Activated CD4-positive, alpha-beta memory T cell treated with anti-CD3 and anti-CD28 coated beads, Interleukin-2, amount 10 ng/mL, durations not matched to agents 7 days and 5 days (primary cell): ENCODE results near the gene HNRNPR. TPM values are rescaled to one million over a fixed set of nuclear protein-coding genes. Genes with fewer than 3 reads are reported as not detected.
A peak's percentile ranks its signal among the peaks of the same experiment; 100 is the strongest.
"Not testable (repeated sequence)": the region's sequence is repeated elsewhere in the genome, so short reads cannot be mapped to it uniquely, and the experiment has no call there.

Experiments
- CTCF ChIA-PET: fragments of 350-600 bp; sonication (Branson Sonifier 250); formaldehyde crosslinking; loops from one replicate; lab custom pipeline; 2021; ENCODE audit warnings: antibody characterized with exemption, inconsistent platforms; lab: Charles Lee
- POLR2A ChIA-PET: fragments of 350-600 bp; sonication (Branson Sonifier 250); formaldehyde crosslinking; loops from one replicate; lab custom pipeline; 2021; ENCODE audit warnings: antibody characterized with exemption; lab: Charles Lee
- DNase-seq: peaks from one replicate; pipeline ENCODE4 v3.0.0-alpha.2; 2020
- H3K27ac Mint-ChIP-seq: one replicate; pipeline ENCODE4 v1.8.0; 2021; ENCODE audit warnings: mild to moderate bottlenecking, mixed read lengths
- H3K27me3 Mint-ChIP-seq: one replicate; pipeline ENCODE4 v1.8.0; 2021; ENCODE audit warnings: mixed read lengths
- H3K36me3 Mint-ChIP-seq: one replicate; pipeline ENCODE4 v1.8.0; 2021; ENCODE audit warnings: low read depth, mixed read lengths
- H3K4me1 Mint-ChIP-seq: one replicate; pipeline ENCODE4 v1.8.0; 2021; ENCODE audit warnings: mixed read lengths
- H3K4me3 Mint-ChIP-seq: one replicate; pipeline ENCODE4 v1.8.0; 2021; ENCODE audit warnings: mild to moderate bottlenecking, mixed read lengths
- H3K9me3 Mint-ChIP-seq: one replicate; pipeline ENCODE4 v1.8.0; 2021; ENCODE audit warnings: mixed read lengths
- total RNA-seq, 2 experiments: library from RNA; stranded (reverse); gene quantifications; one replicate each; pipeline ENCODE4 v1.2.3, GENCODE V29; 2021

The HNRNPR gene
- total RNA-seq, 2 experiments from 2014 or later, result 175 to 179 TPM

DNA sequence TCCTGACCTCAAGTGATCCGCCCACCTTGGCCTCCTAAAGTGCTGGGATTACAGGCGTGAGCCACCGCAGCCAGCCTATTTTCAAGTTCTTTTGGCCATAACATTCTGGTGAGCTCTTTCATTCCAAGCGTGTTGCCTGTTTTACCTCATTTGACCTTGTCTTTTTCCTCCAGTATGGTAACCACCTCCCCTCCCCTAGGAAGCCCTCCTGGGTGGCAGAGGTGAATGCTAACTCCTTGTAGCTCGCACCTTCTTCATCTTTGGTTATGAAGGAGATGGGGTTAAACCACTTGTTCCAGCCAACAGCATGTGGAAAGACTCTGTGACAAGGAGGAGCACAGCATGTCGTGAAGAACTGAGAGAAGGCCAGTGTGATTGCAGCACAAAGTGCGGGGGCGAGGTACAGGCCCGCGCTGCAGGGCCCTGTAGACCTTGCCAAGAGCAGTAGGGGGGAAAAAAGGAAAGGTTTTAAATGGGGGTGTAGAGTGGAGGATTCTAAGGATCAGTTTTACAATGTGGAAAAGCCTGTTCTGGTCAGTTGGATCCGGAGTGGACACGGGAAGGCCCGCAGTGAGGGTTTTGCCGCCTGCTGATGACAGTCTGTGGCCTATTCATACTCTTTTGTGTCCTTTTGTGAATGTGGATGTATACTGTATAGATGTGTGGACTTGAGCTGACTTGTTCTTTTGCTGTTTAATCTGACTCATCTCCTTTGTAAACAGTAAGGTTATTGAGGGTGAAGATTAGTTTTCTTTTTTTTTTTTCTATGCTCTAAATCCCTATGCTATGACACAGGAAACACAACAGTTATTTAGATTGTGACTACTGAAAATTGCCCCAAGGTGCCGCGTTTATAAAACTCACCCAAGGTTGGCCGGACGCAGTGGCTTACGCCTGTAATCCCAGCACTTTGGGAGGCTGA is 33.1 kb upstream of the HNRNPR start:
- no peaks in the 10 kb centered on the region for H3K9me3 Mint-ChIP-seq
- no peak overlapping the region for H3K27ac Mint-ChIP-seq
- ChIA-PET CTCF (interaction anchor here (0.6 to 1.1 kb wide), 2 partner anchors 26 to 400 kb away, joined by 3 to 5 read pairs; no protein-coding TSS in a partner anchor), POLR2A (interaction anchor here (0.7 kb wide), 1 partner anchor 109 kb away, joined by 3 read pairs; no protein-coding TSS in a partner anchor)
- no peaks in the 10 kb centered on the region for H3K36me3 Mint-ChIP-seq
- no peaks in the 10 kb centered on the region for H3K4me1 Mint-ChIP-seq
- no peak for DNase-seq
- peaks cover 5% of the 10 kb centered on the region for H3K27me3 Mint-ChIP-seq
- H3K4me3 Mint-ChIP-seq, result no peak overlapping the region

DNA sequence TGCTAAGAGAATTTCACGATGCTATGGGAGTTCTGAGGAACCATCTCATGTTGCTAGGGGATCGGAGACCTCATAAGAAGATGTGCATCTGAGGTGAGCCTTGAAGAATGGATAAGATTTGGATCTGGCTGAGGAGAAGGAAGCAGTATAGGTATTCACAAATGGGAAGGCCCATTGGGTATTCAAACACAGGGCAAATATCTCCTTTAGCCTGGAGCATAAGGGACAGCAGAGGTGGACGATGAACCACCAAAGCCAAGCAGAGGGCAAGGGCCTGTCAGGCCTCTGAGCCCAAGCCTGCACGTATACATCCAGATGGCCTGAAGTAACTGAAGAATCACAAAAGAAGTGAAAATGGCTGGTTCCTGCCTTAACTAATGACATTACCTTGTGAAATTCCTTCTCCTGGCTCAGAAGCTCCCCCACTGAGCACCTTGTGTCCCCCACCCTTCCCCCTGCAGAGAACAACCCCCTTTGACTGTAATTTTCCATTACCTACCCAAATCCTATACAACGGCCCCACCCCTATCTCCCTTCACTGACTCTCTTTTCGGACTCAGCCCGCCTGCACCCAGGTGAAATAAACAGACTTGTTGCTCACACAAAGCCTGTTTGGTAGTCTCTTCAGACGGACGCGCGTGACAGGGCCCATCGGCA is 30.1 kb upstream of the HNRNPR start:
- CTCF ChIA-PET, result interaction anchor here (0.7 kb wide), 1 partner anchor 30 kb away, joined by 3 read pairs; no protein-coding TSS in a partner anchor
- POLR2A ChIA-PET, H3K36me3 Mint-ChIP-seq, H3K9me3 Mint-ChIP-seq, DNase-seq, H3K4me3 Mint-ChIP-seq, H3K27ac Mint-ChIP-seq, H3K27me3 Mint-ChIP-seq: not testable (repeated sequence)
- peaks cover 14% of the 10 kb centered on the region for H3K4me1 Mint-ChIP-seq

DNA sequence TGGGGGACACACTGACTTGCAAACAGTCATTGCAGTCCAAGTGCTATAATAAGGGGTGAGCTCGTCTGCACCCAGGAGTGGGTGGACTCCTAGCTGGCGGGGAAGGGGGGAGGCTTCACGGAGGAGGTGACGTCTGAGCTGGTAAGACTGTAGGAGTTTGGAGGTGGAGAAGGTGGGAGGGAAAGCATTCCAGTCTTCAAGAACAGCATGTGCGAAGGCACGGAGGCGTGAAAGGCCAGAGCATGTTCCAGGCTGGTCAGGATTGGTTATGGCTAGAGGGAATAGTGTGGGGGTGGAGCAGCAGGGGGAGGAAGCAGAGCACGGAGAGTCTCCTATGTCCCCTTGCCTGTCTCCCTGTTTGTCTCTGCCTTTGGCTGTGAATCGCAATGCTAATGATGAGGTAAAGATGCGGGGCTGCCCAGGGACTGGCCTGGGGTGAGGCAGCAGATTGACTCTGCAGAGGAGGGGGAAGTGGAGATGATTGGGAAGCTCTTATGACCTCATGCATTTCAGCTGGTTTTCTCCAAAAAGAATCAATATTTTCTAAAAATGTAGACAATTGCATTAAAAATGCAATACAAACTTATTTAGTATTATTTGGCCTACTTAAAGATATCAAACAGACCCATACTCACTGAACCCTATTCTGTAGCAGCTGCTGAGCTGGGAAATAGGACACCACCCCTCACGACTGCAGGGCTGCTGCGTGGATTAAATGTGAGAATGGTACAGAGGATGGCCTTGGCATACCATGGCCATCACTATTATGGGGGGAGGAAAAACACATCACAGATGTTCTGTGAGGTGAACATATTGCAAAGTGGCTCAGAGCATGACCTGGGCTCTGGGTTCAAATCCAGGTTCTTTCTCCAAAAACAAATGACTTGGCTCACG is 28.1 kb upstream of the HNRNPR start:
- Mint-ChIP-seq H3K4me3 (no peak overlapping the region), H3K36me3 (peaks cover 10% of the 10 kb centered on the region), H3K27me3 (no peaks in the 10 kb centered on the region), H3K4me1 (peaks cover 21% of the 10 kb centered on the region), H3K9me3 (no peaks in the 10 kb centered on the region), H3K27ac (no peak overlapping the region)
- POLR2A ChIA-PET, result interaction anchor here (1.0 to 1.2 kb wide), 2 partner anchors 10 to 17 kb away, joined by 3 read pairs; no protein-coding TSS in a partner anchor
- CTCF ChIA-PET, result no interaction called here
- no peak for DNase-seq

DNA sequence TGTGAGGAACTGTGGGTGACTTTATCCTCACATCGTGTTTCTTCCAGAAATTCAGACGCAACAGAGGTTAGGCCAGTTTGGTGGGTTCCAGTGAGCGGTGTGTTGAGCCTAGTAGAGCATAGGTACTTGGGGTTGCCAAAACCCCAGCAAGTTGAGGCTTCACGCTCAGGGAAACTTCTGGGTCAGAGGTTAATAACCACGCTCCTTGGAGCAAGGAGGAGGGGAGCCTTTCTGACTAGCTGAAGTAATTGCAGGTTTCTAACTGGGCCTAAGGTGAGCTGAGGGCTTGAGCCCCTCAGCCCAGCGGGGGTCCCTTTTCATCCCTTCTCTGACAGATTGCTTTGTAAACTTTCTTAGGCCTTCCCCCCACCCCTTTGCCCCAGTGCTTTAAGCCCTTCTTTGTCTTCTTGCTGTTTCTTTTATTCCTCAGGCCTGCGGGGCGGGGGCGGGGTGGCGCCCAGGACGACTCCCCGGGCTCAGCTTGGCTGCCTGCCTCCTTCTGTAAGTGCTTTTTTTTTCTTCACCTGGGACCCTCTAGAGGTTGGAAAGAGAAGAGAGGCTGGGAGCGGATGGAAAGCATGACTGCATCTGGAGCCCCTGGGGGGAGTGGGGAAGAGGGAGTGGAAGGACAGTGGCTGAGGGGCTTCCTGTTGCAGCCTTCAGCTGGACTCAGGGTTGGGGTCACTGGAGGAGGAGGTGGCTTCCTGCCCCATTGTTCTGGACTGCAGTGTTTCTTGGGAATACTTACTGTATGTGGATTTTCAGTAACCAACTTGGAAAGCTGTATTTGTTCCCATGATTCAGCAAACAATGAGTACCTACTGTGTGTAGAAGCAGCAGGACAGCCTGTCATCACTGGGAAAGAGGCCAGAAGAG is 26.9 kb upstream of the HNRNPR start:
- CTCF ChIA-PET, result no interaction called here
- POLR2A ChIA-PET, result interaction anchor here (1.2 to 3.6 kb wide), 2 partner anchors 8 to 26 kb away, joined by 3 to 60 read pairs; partner anchors contain the start of gene HNRNPR
- H3K36me3 Mint-ChIP-seq, result peaks cover 22% of the 10 kb centered on the region
- no peaks in the 10 kb centered on the region for H3K27me3 Mint-ChIP-seq
- DNase-seq, result no peak
- peaks cover 31% of the 10 kb centered on the region for H3K4me1 Mint-ChIP-seq
- peaks cover 8% of the 10 kb centered on the region for H3K9me3 Mint-ChIP-seq
- no peak overlapping the region for H3K4me3 Mint-ChIP-seq
- H3K27ac Mint-ChIP-seq, result no peak overlapping the region

DNA sequence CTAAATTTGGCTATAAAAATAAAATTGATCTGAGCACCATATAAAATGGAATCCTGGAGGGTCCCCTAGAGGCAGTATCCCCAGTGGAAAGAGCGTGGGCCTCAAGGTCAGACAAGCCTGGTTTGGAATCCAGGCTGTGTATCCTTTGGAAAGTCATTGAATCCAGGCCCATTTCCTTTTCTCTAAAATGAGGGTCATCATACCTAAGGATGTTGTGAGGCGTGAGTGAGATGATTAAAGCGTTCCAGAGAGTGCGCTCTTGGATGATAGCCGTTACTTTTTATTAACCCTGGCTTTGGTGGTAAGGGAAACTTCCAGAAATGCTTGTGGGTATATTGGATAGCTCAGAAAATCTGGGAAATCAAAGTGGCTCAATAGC is 26.2 kb upstream of the HNRNPR start:
- Mint-ChIP-seq H3K9me3 (peaks cover 10% of the 10 kb centered on the region), H3K4me1 (peaks cover 31% of the 10 kb centered on the region), H3K36me3 (peaks cover 26% of the 10 kb centered on the region), H3K27me3 (no peaks in the 10 kb centered on the region), H3K4me3 (peak overlapping the region; percentile 98), H3K27ac (no peak overlapping the region)
- ChIA-PET CTCF (interaction anchor here (0.8 kb wide), 1 partner anchor 26 kb away, joined by 3 read pairs; the partner anchor contains the start of gene HNRNPR), POLR2A (interaction anchor here (3.6 kb wide), 1 partner anchor 25 kb away, joined by 60 read pairs; the partner anchor contains the start of gene HNRNPR)
- DNase-seq, result no peak

DNA sequence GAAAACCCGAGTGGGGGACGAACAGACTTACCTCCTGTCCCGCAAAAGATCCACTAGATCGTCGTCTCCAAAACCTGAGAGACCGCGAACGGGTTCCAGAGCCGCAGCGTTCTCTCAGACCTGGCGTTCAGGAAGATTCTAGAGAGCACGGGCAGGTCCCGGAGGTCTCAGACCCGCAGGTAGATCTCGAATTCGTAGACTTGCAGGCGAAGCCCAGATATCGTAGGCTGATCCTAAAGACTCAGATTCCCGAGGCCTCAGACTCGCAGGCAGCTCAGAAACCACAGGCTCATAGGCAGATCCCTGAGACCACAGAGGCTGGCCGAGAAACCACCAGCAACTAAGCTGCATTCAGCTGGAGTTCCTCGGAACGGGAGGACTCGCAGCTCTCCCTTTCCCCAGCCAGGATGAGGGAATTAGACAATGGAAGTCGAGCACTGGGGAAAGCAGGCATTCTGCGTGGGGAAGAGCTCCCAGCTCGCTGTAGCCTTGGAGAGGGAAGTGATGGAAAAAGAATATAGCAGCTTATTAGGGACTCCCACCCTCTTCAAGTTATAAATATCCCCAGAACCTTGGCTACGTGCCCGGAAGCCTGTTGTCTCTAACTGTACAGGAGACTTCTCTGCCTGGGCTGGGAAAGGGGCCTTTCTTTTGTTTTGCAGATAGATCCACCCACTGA is 25.4 kb upstream of the HNRNPR start, which contains the start of gene ZNF436:
Gene ZNF436 (minus strand): TSS at position 502 of the 679 bp plus-strand sequence. CDS start 1,831 bp downstream, outside the sequence.
- Mint-ChIP-seq H3K9me3 (peaks cover 11% of the 10 kb centered on the region), H3K27me3 (no peaks in the 10 kb centered on the region), H3K36me3 (peaks cover 32% of the 10 kb centered on the region), H3K4me1 (peaks cover 31% of the 10 kb centered on the region), H3K4me3 (peak within 1 kb of the TSS; percentile 98), H3K27ac (peak within 1 kb of the TSS; percentile 99)
- DNase-seq, result peak; percentile 21
- POLR2A ChIA-PET, result interaction anchor here (0.9 to 3.6 kb wide), 2 partner anchors 24 to 29 kb away, joined by 3 to 60 read pairs; partner anchors contain the start of gene HNRNPR
- CTCF ChIA-PET, result interaction anchor here (0.8 kb wide), 1 partner anchor 25 kb away, joined by 3 read pairs; the partner anchor contains the start of gene HNRNPR

DNA sequence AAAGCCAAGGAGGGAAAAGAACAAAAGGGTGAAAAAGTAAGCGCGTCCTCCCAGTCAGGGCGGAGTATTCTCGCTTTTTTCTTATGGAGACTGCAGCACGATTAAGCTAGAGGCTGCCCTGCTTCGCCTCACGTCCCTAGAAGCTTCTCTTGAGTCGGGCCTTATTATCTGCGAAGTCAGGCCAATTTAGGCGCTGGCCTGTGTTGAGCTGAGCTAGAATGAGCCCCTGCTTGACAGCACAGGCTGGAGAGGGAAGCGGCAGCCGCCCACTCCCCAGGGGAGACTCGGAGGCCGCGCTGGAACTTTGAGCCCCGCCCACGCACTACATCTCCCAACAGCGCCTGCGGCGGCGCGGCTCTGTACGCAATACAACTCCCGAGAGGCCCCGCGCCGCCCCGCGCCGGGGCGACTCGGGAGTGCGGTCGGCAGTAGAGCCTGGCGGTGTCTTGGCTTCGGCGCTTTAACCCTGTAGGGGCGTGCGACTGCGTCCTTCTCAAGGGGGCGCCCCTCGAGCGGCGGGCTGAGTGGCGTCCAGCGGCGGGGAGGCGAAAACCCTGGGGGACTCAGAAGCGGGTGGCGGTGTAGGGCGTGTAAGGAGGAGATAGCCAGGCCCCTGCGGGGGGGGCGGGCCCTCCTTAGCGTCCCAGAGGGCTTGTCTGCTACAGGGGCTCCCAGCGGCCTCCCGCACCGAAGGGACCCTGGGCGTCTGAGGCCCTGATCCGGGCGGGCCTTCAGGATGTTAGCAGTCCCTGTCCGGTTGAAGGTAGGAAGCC is 24.7 kb upstream of the HNRNPR start:
- H3K9me3 Mint-ChIP-seq, result peaks cover 16% of the 10 kb centered on the region
- peak; percentile 88 for DNase-seq
- POLR2A ChIA-PET, result interaction anchor here (0.6 to 3.6 kb wide), 14 partner anchors 11 to 349 kb away, joined by 3 to 60 read pairs (median 6); partner anchors contain the start of genes ASAP3 and HNRNPR
- peak overlapping the region; percentile 99 for H3K27ac Mint-ChIP-seq
- H3K27me3 Mint-ChIP-seq, result no peaks in the 10 kb centered on the region
- CTCF ChIA-PET, result interaction anchor here (0.8 to 2.6 kb wide), 6 partner anchors 24 to 269 kb away, joined by 3 to 14 read pairs (median 4); partner anchors contain the start of gene HNRNPR
- H3K36me3 Mint-ChIP-seq, result peaks cover 40% of the 10 kb centered on the region
- H3K4me3 Mint-ChIP-seq, result peak overlapping the region; percentile 98
- peaks cover 31% of the 10 kb centered on the region for H3K4me1 Mint-ChIP-seq

DNA sequence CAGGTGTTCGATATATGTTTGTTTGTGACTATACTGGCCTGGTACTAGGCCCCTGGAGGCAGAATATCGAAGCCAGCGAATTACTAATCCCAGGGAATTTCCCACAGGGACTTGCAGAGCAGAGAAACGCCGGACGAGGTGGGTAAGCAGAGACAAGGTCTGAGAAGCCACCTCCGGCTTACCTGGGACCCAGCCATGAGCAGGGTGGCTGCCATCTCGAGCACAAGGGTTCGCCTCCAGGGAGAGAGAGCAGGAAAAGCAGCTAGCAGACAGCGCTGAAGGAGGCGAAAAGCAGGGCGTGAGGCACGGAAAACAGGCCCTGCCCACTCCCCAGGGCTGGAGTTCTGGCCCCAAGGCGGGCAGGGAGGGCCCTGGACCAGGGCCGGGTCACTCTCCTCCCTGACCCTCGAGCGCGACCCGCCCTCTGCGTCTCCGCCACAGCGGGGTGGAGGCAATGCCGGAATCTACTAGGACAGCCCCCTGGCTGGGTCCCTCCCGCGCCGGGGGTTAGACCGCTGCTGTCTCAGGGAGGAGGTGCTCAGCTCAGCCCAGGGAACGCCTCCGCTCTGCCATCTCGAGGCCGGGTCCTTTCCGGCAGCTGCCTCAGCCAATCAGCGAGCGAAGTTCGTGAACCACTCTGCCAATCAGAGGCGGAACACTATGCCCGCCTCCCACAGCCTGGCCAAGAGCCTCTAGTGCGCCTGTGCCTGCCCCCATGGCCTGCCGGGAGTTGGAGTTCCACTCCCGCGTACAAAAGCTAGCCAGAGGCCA is 23.9 kb upstream of the HNRNPR start:
- no peaks in the 10 kb centered on the region for H3K27me3 Mint-ChIP-seq
- H3K4me1 Mint-ChIP-seq, result peaks cover 31% of the 10 kb centered on the region
- H3K4me3 Mint-ChIP-seq, result peak overlapping the region; percentile 98
- CTCF ChIA-PET, result interaction anchor here (0.8 to 2.6 kb wide), 6 partner anchors 23 to 269 kb away, joined by 3 to 14 read pairs (median 4); partner anchors contain the start of gene HNRNPR
- peaks cover 20% of the 10 kb centered on the region for H3K9me3 Mint-ChIP-seq
- H3K36me3 Mint-ChIP-seq, result peaks cover 47% of the 10 kb centered on the region
- POLR2A ChIA-PET, result interaction anchor here (0.6 to 3.6 kb wide), 13 partner anchors 10 to 348 kb away, joined by 3 to 60 read pairs (median 7); partner anchors contain the start of genes ASAP3 and HNRNPR
- DNase-seq, result peak; percentile 99
- H3K27ac Mint-ChIP-seq, result peak overlapping the region; percentile 99

DNA sequence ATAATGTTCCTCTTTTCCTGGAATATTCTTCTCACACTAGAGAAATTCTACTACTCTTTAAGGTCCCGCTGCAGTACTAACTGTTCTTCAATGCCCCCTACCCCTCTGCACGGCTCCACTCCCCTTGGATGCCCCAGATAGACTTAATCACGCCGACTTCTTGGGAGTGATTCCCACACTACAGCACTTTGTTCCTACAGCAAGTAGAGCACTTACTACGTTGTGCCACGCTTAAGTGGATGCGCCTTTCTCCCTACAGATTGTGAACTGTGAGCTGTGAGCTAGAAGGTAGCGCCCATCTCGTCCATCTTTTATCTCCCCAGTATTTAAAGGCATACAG is 23.3 kb upstream of the HNRNPR start:
- CTCF ChIA-PET, result interaction anchor here (1.0 to 2.6 kb wide), 3 partner anchors 23 to 270 kb away, joined by 4 to 14 read pairs (median 5); partner anchors contain the start of gene HNRNPR
- DNase-seq, result no peak
- no peaks in the 10 kb centered on the region for H3K27me3 Mint-ChIP-seq
- peak overlapping the region; percentile 98 for H3K4me3 Mint-ChIP-seq
- H3K9me3 Mint-ChIP-seq, result peaks cover 26% of the 10 kb centered on the region
- POLR2A ChIA-PET, result interaction anchor here (1.5 to 3.6 kb wide), 6 partner anchors 10 to 30 kb away, joined by 7 to 60 read pairs (median 10); partner anchors contain the start of gene HNRNPR
- H3K4me1 Mint-ChIP-seq, result peaks cover 31% of the 10 kb centered on the region
- peak overlapping the region; percentile 79 for H3K27ac Mint-ChIP-seq
- peaks cover 52% of the 10 kb centered on the region for H3K36me3 Mint-ChIP-seq
